K562 (cell line): ENCODE data around the gene LUC7L. TPM values are rescaled to one million over a fixed set of nuclear protein-coding genes. Genes with fewer than 3 reads are reported as not detected.

Experiments
- ATAC-seq: fragments of 200-7000 bp; cut with Tn5 transposase; 3 replicates; pipeline ENCODE4 v1.9.1; 2020; ENCODE audit warnings: moderate library complexity
- BruUV-seq: library from RNA; stranded (reverse); fragments of 400-500 nt; replicated peaks from 2 replicates; lab custom pipeline; 2021; lab: Mats Ljungman, UMichigan
- CTCF ChIA-PET: fragments of 300-600 bp; formaldehyde crosslinking; extraction: SDS; loops from one replicate; lab custom pipeline; 2021; ENCODE audit warnings: low intra/inter-chr PET ratio; lab: Yijun Ruan, JAX
- POLR2A ChIA-PET: fragments of 300-600, 350-650 bp; sonication (Branson Sonifier 250); formaldehyde crosslinking; extraction: SDS; loops from one replicate; lab custom pipeline; 2021; ENCODE audit warnings: antibody characterized with exemption, inconsistent platforms; lab: Yijun Ruan, JAX
- DNase-seq, 4 experiments: peaks; one replicate each; pipeline versions ENCODE4 v3.0.0 to v3.0.0-alpha.2; 2011 to 2018; ENCODE audit warnings: low spot score in 3 of 4, mixed read lengths in 3 of 4; ENCODE audit errors: extremely low read depth in 1 of 4
- FAIRE-seq: peaks from 2 replicates; lab custom pipeline; 2011; peaks lifted over from hg19 to GRCh38; lab: Jason Lieb, UNC
- H2AFZ ChIP-seq: 2 replicates; pipeline ENCODE4 v1.6.0; 2011; ENCODE audit warnings: low read depth, low read length, control low read depth, inconsistent platforms
- H3K27ac ChIP-seq: fragments of 200-600 bp; 3 replicates; pipeline ENCODE4 v1.8.0; 2011; ENCODE audit warnings: low read depth, mild to moderate bottlenecking, control low read depth, inconsistent platforms, low read length, moderate library complexity, mixed read lengths; ENCODE audit errors: extremely low read depth
- H3K27me3 ChIP-seq, 2 experiments: fragments of 300-600 bp in 1 of 2; 2 replicates in 1 of 2; 3 replicates in 1 of 2; pipeline versions ENCODE4 v1.6.0 to v1.8.0; 2011; ENCODE audit warnings: inconsistent platforms in 2 of 2, low read length in 2 of 2, mild to moderate bottlenecking in 1 of 2, mixed read lengths in 1 of 2, moderate library complexity in 1 of 2; ENCODE audit not compliant: control insufficient read depth in 2 of 2, insufficient read depth in 2 of 2
- H3K36me3 ChIP-seq: fragments of 300-600 bp; 3 replicates; pipeline ENCODE4 v1.8.0; 2011; ENCODE audit warnings: mild to moderate bottlenecking, low read length, inconsistent platforms; ENCODE audit not compliant: control insufficient read depth, insufficient read depth
- H3K4me1 ChIP-seq, 2 experiments: fragments of 200-600 bp in 1 of 2; replicated peaks in 1 of 2; 2 replicates in 1 of 2; 3 replicates in 1 of 2; pipeline versions ENCODE4 v1.5.1 to v1.8.0; 2011; ENCODE audit warnings: inconsistent platforms in 2 of 2, low read length in 2 of 2, mild to moderate bottlenecking in 1 of 2, mixed read lengths in 1 of 2, moderate library complexity in 1 of 2; ENCODE audit not compliant: control insufficient read depth in 2 of 2, insufficient read depth in 2 of 2
- H3K4me2 ChIP-seq: 2 replicates; pipeline ENCODE4 v1.6.1; 2011; ENCODE audit warnings: low read length, control low read depth, inconsistent platforms, mixed read lengths; ENCODE audit not compliant: insufficient read depth
- H3K4me3 ChIP-seq: fragments of 200-600 bp; sonication (generic), shearing (Covaris generic); 2 replicates; pipeline ENCODE4 v1.5.1; 2016; ENCODE audit warnings: control low read depth, inconsistent platforms
- H3K79me2 ChIP-seq: fragments of 200-600 bp; 3 replicates; pipeline ENCODE4 v1.8.0; 2011; ENCODE audit warnings: low read length, inconsistent platforms; ENCODE audit not compliant: control insufficient read depth, insufficient read depth
- H3K9ac ChIP-seq, 2 experiments: 2 replicates each; pipeline versions ENCODE4 v1.6.0 to v1.6.1; 2011; ENCODE audit warnings: low read depth in 2 of 2, low read length in 2 of 2, control low read depth in 1 of 2, inconsistent platforms in 1 of 2, mild to moderate bottlenecking in 1 of 2, mixed read lengths in 1 of 2; ENCODE audit not compliant: insufficient read depth in 1 of 2
- H3K9me1 ChIP-seq: one replicate; pipeline ENCODE4 v1.6.0; 2011; ENCODE audit warnings: inconsistent platforms, mild to moderate bottlenecking, low read length, moderate library complexity; ENCODE audit not compliant: control insufficient read depth, insufficient read depth
- H3K9me3 ChIP-seq: replicated peaks from 2 replicates; pipeline ENCODE4 v1.5.1; 2011; ENCODE audit warnings: low read depth, low read length, inconsistent platforms; ENCODE audit not compliant: control insufficient read depth, insufficient read depth
- H4K20me1 ChIP-seq: replicated peaks from 2 replicates; pipeline ENCODE4 v1.6.1; 2011; ENCODE audit warnings: low read length, inconsistent platforms, mixed read lengths; ENCODE audit not compliant: control insufficient read depth, insufficient read depth
- CHD4 ChIP-seq: fragments of 200-600 bp; sonication (generic); IDR thresholded peaks from 3 replicates; pipeline ENCODE4 v1.6.1; 2012; ENCODE audit warnings: low read depth, mild to moderate bottlenecking, mixed read lengths, low read length, inconsistent platforms; ENCODE audit not compliant: insufficient read depth, insufficient replicate concordance, poor library complexity, severe bottlenecking
- FOXK1 ChIP-seq: sonication (generic); formaldehyde crosslinking; IDR thresholded peaks from 2 replicates; pipeline ENCODE4 v1.8.0; 2022; ENCODE audit warnings: missing genetic modification reagents, mild to moderate bottlenecking, borderline replicate concordance
- TCF7 ChIP-seq: sonication (generic); IDR thresholded peaks from 2 replicates; pipeline ENCODE4 v1.6.1; 2016; ENCODE audit warnings: antibody characterized with exemption, borderline replicate concordance
- TFE3 ChIP-seq: fragments of 450-650 bp; formaldehyde crosslinking; IDR thresholded peaks from 2 replicates; pipeline ENCODE4 v1.4.0; 2020; ENCODE audit warnings: mild to moderate bottlenecking, mixed read lengths
- ZHX1 ChIP-seq: fragments of 150-350 bp; conservative IDR thresholded peaks from 2 replicates; pipeline ENCODE4 v1.6.1; 2014; ENCODE audit warnings: low read length
- ZKSCAN3 ChIP-seq: fragments of 250-450 bp; sonication (Bioruptor Pico); IDR thresholded peaks from 2 replicates; pipeline ENCODE4 v1.4.0; 2020
- ZNF121 ChIP-seq: sonication (generic); formaldehyde crosslinking; conservative IDR thresholded peaks from 2 replicates; pipeline ENCODE4 v1.8.0; 2022; ENCODE audit warnings: missing genetic modification reagents
- ZNF639 ChIP-seq, 2 experiments: fragments of 200-800 bp in 1 of 2; sonication (Bioruptor generic) in 1 of 2; sonication (generic) in 1 of 2; formaldehyde crosslinking in 1 of 2; IDR thresholded peaks in 1 of 2; conservative IDR thresholded peaks in 1 of 2; 2 replicates each; pipeline versions ENCODE4 v1.5.0 to v1.6.1; 2016 to 2020; ENCODE audit warnings: missing compliant biosample characterization in 1 of 2, missing genetic modification characterization in 1 of 2, missing genetic modification reagents in 1 of 2
- WGBS: fragments of 100-300 bp; shearing (Covaris generic); methylation state at CpG from one replicate; pipeline ENCODE4 v1.1.6; 2016; ENCODE audit warnings: low coverage, mixed read lengths; ENCODE audit not compliant: insufficient coverage; ENCODE audit errors: missing lambda C conversion rate; 5-methylcytosine and 5-hydroxymethylcytosine counted together
- in situ Hi-C: fragments of 300-500 bp; cut with MboI; formaldehyde crosslinking; loops from 4 replicates; pipeline ENCODE4 v1.15.0; 2018; ENCODE audit warnings: inconsistent platforms, mixed read lengths
- intact Hi-C: fragments of 100-400 bp; cut with micrococcal nuclease; formaldehyde crosslinking; loops from 2 replicates; pipeline ENCODE4 v1.14.2; 2022
- polyA plus RNA-seq, 8 experiments: library from polyadenylated mRNA; depleted of rRNA in 4 of 8; stranded (reverse) in 5 of 8; unstranded in 3 of 8; fragments of >200 nt; fragmentation: Nextera tagmentation in 2 of 8; fragmentation: Illumina TruSeq in 1 of 8; extraction: Ambion mirVana in 2 of 8; extraction: Trizol in 1 of 8; gene quantifications; 2 replicates each; pipeline versions ENCODE4 v1.2.1 to v1.2.3, GENCODE V29; 2011 to 2014; ENCODE audit warnings: inconsistent platforms in 1 of 8, missing spikeins in 1 of 8
- total RNA-seq, 7 experiments: library from RNA; depleted of rRNA in 6 of 7; stranded (reverse); fragments of >200 nt in 6 of 7; fragmentation: Illumina TruSeq in 2 of 7; extraction: Trizol in 2 of 7; gene quantifications; 2 replicates each; pipeline versions ENCODE4 v1.2.1 to v1.2.3, GENCODE V29; 2011 to 2021; ENCODE audit warnings: low replicate concordance in 1 of 7

LUC7L gene
- total and polyA plus RNA-seq, 9 of the 15 experiments (the other 6 are each of a cell fraction or from before 2014, with no cell fraction given), result 1.7 to 93.3 (median 59.5) TPM

- POLR2A ChIA-PET, result no interaction called here
- intact Hi-C loops (no loop called here), in situ Hi-C loops (no loop called here)
- BruUV-seq, result no TSS peak
- no peak for TF ChIP-seq ZHX1
- no peak for TF ChIP-seq CHD4
- TF ChIP-seq ZNF121 (CRISPR knock-in tag), result no peak
- TF ChIP-seq TCF7, result no peak
- no peak for TF ChIP-seq ZNF639 (CRISPR knock-in tag; conservative IDR thresholded peaks at IDR 0.05 in 1 of 2, IDR thresholded peaks at IDR 0.05 in 1 of 2)
- TF ChIP-seq ZKSCAN3 (CRISPR knock-in tag), result no peak
- no peak for TF ChIP-seq FOXK1 (CRISPR knock-in tag)
- TF ChIP-seq TFE3 (CRISPR knock-in tag), result no peak
- ATAC-seq (no peak), DNase-seq (no peak), FAIRE-seq (no peak)
- H3K4me1 ChIP-seq, result peaks cover 0 to 65% of the 10 kb centered on the region in 2 experiments; a peak in 2 of 5 replicates
- no peak within 1 kb of the TSS for H2AFZ ChIP-seq
- H3K4me3 ChIP-seq, result no peak within 1 kb of the TSS
- H3K79me2 ChIP-seq, result no peaks in the 10 kb centered on the region
- H3K4me2 ChIP-seq, result no peak within 1 kb of the TSS
- H3K27ac ChIP-seq, result no peak within 1 kb of the TSS
- 60% methylated on average over 4 of the region's 56 CpGs for WGBS
- H3K9ac ChIP-seq, result peak within 1 kb of the TSS in 1 of 2 experiments; percentile 35; a peak in 1 of 4 replicates
- H3K9me3 ChIP-seq, result no peaks in the 10 kb centered on the region
- H3K36me3 ChIP-seq, result no peaks in the 10 kb centered on the region
- no peaks in the 10 kb centered on the region for H4K20me1 ChIP-seq
- no peaks in the 10 kb centered on the region for H3K27me3 ChIP-seq
- CTCF ChIA-PET, result no interaction called here
- no peaks in the 10 kb centered on the region for H3K9me1 ChIP-seq
Measured at GRCh38 chr16:275786-276232, 46.6 kb upstream of the LUC7L start, which contains the start of gene RGS11. RGS11 (minus strand) TSS chr16:275944; CDS start chr16:275911, 33 bp downstream.
